Astrocyte of the cerebellum (primary cell): ENCODE measurements around the gene S100A9.
"Not testable (repeated sequence)": the region's sequence is repeated elsewhere in the genome, so short reads cannot be mapped to it uniquely, and the experiment has no call there.

Experiments used
- DNase-seq: peaks from one replicate; pipeline ENCODE4 v3.0.0-alpha.2; 2011; ENCODE audit warnings: low read depth
- H3K4me3 ChIP-seq: 2 replicates; pipeline ENCODE4 v1.5.1; 2011; ENCODE audit warnings: mild to moderate bottlenecking, low read depth, low read length, moderate library complexity
- in situ Hi-C: cut with HindIII; loops from 2 replicates; pipeline ENCODE4 v1.10.0; 2017; ENCODE audit warnings: low sequenced_read_pairs
- TF ChIP-seq, protein P1 (sequence below): IDR thresholded peaks from 2 replicates; pipeline ENCODE4 v1.5.1; 2012; ENCODE audit warnings: low read length, low read depth, moderate library complexity, mild to moderate bottlenecking; ENCODE audit errors: missing control alignments

S100A9 gene

DNA sequence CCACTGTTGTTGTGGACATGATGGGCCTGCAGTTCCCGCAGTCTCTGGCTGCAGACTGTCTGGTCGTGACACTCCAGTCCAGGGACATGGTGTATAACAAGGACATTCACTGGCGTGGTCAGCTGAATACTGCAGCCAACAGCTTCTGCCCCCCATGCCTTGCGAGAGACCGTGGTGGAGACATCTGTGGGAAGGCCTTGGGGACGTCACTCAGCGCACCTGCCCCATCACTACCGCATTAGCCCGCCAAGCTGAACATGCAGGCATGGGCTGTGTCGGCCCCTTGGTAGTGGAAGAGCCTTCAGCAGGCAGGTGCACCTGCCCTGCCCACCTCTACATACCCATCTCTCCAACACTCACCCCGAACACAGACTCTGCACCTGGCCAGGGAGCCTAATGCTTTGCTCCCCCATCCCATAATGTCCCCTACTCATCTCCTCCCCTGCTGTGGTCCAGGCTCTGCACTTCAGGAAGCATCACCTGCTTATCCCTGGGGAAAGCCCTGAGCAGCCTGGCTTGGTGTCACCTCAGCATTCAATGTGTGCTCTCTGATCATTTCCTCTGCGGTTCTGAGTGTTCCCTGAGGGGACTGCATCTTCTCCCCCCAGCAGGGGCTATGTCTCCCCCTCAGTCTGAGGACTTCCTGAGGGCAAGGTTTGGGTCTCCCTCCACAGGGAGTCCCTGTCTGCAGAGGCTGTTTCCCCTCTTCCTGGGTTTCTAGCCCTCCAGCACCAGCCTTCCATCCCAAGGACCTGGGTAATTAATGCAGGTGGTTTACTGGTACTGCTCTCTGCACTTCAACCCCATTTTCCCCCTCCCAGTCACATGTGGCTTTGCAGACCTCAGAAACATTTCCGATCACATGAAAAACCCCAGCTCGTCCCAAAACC is 12.2 kb upstream of the S100A9 start:
- no peak overlapping the region for H3K4me3 ChIP-seq
- in situ Hi-C loops, result no loop called here
- DNase-seq, result no peak
- TF ChIP-seq, protein P1, sequence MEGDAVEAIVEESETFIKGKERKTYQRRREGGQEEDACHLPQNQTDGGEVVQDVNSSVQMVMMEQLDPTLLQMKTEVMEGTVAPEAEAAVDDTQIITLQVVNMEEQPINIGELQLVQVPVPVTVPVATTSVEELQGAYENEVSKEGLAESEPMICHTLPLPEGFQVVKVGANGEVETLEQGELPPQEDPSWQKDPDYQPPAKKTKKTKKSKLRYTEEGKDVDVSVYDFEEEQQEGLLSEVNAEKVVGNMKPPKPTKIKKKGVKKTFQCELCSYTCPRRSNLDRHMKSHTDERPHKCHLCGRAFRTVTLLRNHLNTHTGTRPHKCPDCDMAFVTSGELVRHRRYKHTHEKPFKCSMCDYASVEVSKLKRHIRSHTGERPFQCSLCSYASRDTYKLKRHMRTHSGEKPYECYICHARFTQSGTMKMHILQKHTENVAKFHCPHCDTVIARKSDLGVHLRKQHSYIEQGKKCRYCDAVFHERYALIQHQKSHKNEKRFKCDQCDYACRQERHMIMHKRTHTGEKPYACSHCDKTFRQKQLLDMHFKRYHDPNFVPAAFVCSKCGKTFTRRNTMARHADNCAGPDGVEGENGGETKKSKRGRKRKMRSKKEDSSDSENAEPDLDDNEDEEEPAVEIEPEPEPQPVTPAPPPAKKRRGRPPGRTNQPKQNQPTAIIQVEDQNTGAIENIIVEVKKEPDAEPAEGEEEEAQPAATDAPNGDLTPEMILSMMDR, result no peak

DNA sequence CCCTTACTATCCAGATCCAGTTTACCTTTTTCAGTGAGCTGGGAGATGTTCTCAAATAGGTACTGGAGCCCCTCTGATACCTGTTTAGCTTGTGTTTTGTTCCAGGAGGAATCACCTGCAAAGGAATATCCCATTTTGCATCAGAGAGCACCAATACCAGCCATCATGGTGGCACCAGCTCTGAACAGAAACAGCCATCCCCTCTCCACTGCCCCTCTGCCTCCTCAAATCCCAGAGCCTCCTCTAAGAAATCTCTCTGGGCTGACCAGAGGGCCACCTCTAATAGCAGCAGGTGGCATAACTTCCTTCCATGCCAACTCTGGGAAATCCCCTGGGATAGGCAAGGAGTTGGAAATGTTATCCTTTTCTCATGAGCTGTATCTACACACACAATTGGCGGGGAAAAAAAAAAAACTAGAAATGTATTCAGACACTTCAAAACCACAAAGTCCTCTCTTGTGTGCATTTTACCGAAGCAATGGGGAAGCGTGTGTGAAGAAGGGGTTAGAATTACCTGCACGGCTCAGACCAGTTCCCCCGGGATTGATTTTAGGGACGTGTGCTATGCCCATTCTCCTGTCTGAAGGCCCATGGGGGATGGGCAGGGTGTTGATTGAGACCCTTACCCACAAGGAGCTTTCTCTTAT is 11.5 kb upstream of the S100A9 start:
- DNase-seq, result no peak
- no peak overlapping the region for H3K4me3 ChIP-seq
- in situ Hi-C loops, result no loop called here
- TF ChIP-seq, protein P1, result no peak

- DNase-seq, in situ Hi-C loops, H3K4me3 ChIP-seq: not testable (repeated sequence)
These were observed 10.6 kb upstream of the S100A9 start for GRCh38 chr1:153347049-153347448.

GRCh38 chr1:153347856-153348255 is 9.8 kb upstream of the S100A9 start:
- in situ Hi-C loops, result no loop called here
- no peak for DNase-seq
- H3K4me3 ChIP-seq, result no peak overlapping the region
- TF ChIP-seq, protein P1, result no peak

DNA sequence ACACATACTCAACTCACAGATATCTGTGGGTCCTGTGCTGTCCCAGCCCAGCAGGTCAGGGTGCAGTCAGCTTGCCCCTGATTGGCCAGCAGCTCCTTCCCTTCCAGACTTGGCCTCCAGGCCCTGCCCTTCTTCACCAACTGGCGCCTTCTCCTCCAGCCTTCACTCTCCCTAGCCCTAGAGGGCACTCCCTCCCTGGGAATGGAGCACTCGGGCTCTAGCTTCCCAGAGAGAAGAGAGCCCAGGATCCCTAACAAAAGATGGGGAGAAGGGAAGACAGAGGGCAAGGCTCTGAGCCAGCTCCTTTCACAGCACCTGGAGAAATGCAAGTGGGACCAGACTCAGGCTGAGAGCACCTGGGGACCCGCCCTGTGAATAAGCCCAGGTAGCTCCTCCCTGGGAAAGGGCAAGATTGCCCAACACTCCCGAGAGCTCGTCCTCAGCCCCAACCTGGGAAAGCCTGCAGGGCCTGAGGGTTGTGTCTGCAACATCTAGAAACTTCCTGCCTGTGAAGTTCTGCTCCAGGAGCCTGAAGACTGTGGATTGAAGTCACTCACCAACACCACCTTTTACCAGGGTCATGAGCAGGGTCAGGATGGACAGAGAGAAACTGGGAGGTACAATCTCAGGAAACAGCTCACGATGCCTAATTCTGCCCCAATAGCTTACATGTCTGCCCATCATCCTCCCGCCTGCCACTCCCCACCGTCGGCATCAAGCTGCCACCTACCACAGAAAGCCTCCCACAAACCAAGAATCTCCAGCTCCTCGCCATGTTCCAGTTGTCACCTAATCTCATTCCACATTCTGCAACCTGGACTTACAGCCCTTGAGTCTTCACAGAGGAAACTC is 8.9 kb upstream of the S100A9 start, which contains the start of gene PGLYRP4:
TSS of gene PGLYRP4 (minus strand) at position 331 of the 852 bp plus-strand sequence. CDS start 909 bp downstream, outside the sequence.
- TF ChIP-seq, protein P1, result no peak
- H3K4me3 ChIP-seq, result no peak within 1 kb of the TSS
- DNase-seq, result no peak
- in situ Hi-C loops, result no loop called here

DNA sequence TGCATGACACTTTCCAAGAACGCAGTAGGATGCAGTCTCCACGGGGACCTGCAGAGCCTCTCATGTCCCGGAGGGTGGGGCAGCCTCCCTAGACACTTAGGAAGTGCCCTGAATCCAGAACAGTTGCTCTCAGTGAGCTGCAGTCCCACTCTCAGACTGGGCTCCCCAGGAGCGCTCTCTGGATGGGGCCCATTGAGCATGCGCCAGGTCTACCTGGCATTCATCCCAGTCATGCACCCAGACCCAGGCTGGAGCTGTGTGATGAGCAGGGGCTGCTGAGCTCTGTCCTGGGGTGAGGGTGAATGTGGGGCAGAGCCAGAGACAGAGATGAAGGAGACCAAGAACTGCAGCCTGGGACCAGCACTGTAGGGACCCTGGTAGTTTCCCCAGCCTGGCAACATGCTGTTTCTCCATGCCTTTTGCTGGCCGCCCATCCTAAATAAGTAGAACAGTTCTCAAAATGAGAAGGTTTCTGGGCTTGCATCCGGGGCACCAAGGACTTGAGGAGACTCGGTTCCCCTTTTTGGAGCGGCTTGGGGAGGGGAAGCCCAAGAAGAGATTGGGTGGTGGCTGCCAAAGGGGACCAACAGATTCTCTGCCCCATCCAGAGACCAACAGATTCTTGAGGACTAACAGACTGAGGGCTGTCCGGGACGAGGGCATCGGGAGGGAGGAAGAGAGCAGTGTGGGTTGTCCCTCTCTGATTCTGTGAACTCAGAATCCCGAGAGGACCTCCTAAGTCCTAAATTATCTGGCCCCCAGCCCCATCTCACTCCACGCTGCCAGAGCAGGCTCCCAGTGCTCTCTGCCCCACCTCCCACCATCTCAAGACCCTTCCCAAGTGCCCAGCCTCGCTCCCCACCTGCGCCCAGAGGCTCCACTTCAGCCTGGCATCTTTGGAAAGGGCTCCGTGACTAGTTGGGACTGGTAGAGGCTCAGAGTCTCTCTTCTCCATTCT is 8.0 kb upstream of the S100A9 start:
- TF ChIP-seq, protein P1, result no peak
- no peak for DNase-seq
- in situ Hi-C loops, result no loop called here
- no peak overlapping the region for H3K4me3 ChIP-seq
